ENCODE measurements around the gene SEC24B.

- TF ChIP-seq OSR1 (CRISPR knock-in tag; IDR thresholded peaks at IDR 0.05) (no peak), ZNF70 (CRISPR knock-in tag; IDR thresholded peaks at IDR 0.05) (no peak), PATZ1 (CRISPR knock-in tag; IDR thresholded peaks at IDR 0.05; ENCODE audit: borderline replicate concordance) (no peak), SNAI2 (CRISPR knock-in tag; IDR thresholded peaks at IDR 0.05) (no peak), CSDC2 (CRISPR knock-in tag; IDR thresholded peaks at IDR 0.05) (no peak), ZNF565 (CRISPR knock-in tag; conservative IDR thresholded peaks at IDR 0.05; ENCODE audit: low read depth) (no peak), ZFP30 (CRISPR knock-in tag; IDR thresholded peaks at IDR 0.05) (no peak), TOX (CRISPR knock-in tag; IDR thresholded peaks at IDR 0.05; ENCODE audit: borderline replicate concordance) (no peak), RARB (CRISPR knock-in tag; IDR thresholded peaks at IDR 0.05) (no peak), CSRNP3 (CRISPR knock-in tag; IDR thresholded peaks at IDR 0.05) (no peak), CREB5 (CRISPR knock-in tag; IDR thresholded peaks at IDR 0.05; ENCODE audit: low read depth) (no peak), ESRRG (CRISPR knock-in tag; IDR thresholded peaks at IDR 0.05) (no peak)
Measured at GRCh38 chr4:109425405-109425804, 8.2 kb upstream of the SEC24B start.
